Spinal cord (tissue), 10 donors: Measurements from ENCODE around the gene KCNC3. TPM values are rescaled to one million over a fixed set of nuclear protein-coding genes. Genes with fewer than 3 reads are reported as not detected.
"Not testable (repeated sequence)": the region's sequence is repeated elsewhere in the genome, so short reads cannot be mapped to it uniquely, and the experiment has no call there.

Experiments
- DNase-seq, 6 donors: peaks; one replicate each; pipeline versions ENCODE4 v3.0.0 to v3.0.0-alpha.2; 2013 to 2015; ENCODE audit warnings: low spot score in 6 of 6, low read depth in 4 of 6
- H3K27ac ChIP-seq: one replicate; pipeline ENCODE4 v1.5.1; 2013; ENCODE audit warnings: low read depth, low read length, control low read depth
- H3K27me3 ChIP-seq: one replicate; pipeline ENCODE4 v1.6.1; 2013; ENCODE audit warnings: low read length; ENCODE audit not compliant: control insufficient read depth, insufficient read depth
- H3K36me3 ChIP-seq: one replicate; pipeline ENCODE4 v1.6.1; 2013; ENCODE audit warnings: low read length; ENCODE audit not compliant: control insufficient read depth, insufficient read depth
- H3K4me1 ChIP-seq: one replicate; pipeline ENCODE4 v1.6.1; 2013; ENCODE audit warnings: low read length; ENCODE audit not compliant: control insufficient read depth, insufficient read depth
- H3K4me3 ChIP-seq: one replicate; pipeline ENCODE4 v1.5.1; 2013; ENCODE audit warnings: low read depth, low read length, control low read depth
- H3K9me3 ChIP-seq: one replicate; pipeline ENCODE4 v1.6.1; 2013; ENCODE audit warnings: low read length; ENCODE audit not compliant: control insufficient read depth, insufficient read depth
- WGBS: methylation state at CpG from one replicate; pipeline ENCODE4 v1.1.5; 2013; ENCODE audit warnings: missing lambda C conversion rate; ENCODE audit not compliant: insufficient coverage; 5-methylcytosine and 5-hydroxymethylcytosine counted together
- polyA plus RNA-seq, 2 donors: library from polyadenylated mRNA; unstranded; fragments of 120-200 nt; gene quantifications; one replicate each; pipeline ENCODE4 v1.2.1, GENCODE V29; 2013; ENCODE audit not compliant: insufficient read length in 2 of 2
- total RNA-seq, 2 donors: library from RNA; depleted of rRNA in 1 of 2; stranded (reverse); fragments of 120-200 nt in 1 of 2; fragments of >200 nt in 1 of 2; gene quantifications; one replicate each; pipeline versions ENCODE4 v1.2.3 to v1.2.4, GENCODE V29; 2013 to 2014
- donor health status: healthy.

The KCNC3 gene
- total and polyA plus RNA-seq, 4 donors = 4.5 to 48.3 (median 20.6) TPM

GRCh38 chr19:50333737-50334617, 4.8 kb upstream of the KCNC3 start:
- Histone ChIP-seq H3K36me3 (no peaks in the 10 kb centered on the region), H3K27ac (peak overlapping the region; percentile 83), H3K4me3 (peak overlapping the region; percentile 72), H3K9me3 (no peaks in the 10 kb centered on the region), H3K4me1 (peaks cover 46% of the 10 kb centered on the region), H3K27me3 (peaks cover 5% of the 10 kb centered on the region)
- 2% methylated on average over 44 of the region's 54 CpGs for WGBS
- peak in 3 of 6 donors; percentile 86 to 99 (median 96) for DNase-seq

DNA sequence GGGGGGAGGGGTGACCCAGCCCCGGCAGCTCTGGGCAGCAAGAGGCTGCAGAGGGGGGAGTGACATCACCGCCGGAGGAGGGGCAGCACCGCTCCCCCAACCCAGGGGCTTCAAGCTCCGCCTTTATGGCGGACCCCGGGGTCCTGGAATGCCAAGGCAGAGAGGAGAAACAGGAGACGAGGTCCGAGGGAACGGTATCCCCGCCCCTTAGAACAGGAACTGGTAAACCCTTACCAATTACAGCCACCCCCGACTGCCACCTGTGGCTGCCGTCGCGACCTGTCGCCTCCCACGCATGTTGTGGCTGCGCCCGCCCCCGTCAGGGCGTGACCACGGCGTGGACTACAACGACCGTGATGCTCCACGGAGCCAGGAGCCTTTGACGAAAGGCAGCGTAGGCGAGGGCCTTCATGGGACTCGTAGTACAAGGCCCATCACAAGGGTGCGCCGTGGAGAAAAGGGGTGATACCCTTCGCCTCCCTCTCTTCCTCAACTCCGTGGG, 4.1 kb upstream of the KCNC3 start:
- Histone ChIP-seq H3K36me3 (no peaks in the 10 kb centered on the region), H3K27ac (peak overlapping the region; percentile 85), H3K9me3 (no peaks in the 10 kb centered on the region), H3K27me3 (peaks cover 7% of the 10 kb centered on the region), H3K4me1 (peaks cover 48% of the 10 kb centered on the region), H3K4me3 (peak overlapping the region; percentile 72)
- under 1% methylated on average over 32 of the region's 34 CpGs for WGBS
- DNase-seq = peak in 4 of 6 donors; percentile 88 to 99 (median 94)

- Histone ChIP-seq H3K27ac (peak overlapping the region; percentile 85), H3K9me3 (no peaks in the 10 kb centered on the region), H3K4me3 (peak overlapping the region; percentile 72), H3K27me3 (peaks cover 12% of the 10 kb centered on the region), H3K4me1 (peaks cover 54% of the 10 kb centered on the region), H3K36me3 (no peaks in the 10 kb centered on the region)
- DNase-seq = peak in 2 of 6 donors; percentile 17 to 60
- WGBS = 5% methylated on average over 14 of the region's 20 CpGs
These were observed 3.3 kb upstream of the KCNC3 start for GRCh38 chr19:50332244-50333038.

- Histone ChIP-seq H3K4me1 (peaks cover 55% of the 10 kb centered on the region), H3K36me3 (no peaks in the 10 kb centered on the region), H3K27ac (peak overlapping the region; percentile 85), H3K9me3 (no peaks in the 10 kb centered on the region), H3K27me3 (peaks cover 17% of the 10 kb centered on the region), H3K4me3 (peak overlapping the region; percentile 72)
- no peak for DNase-seq
- no CpG with 5 or more reads among the region's 2 CpGs for WGBS
These were observed 2.7 kb upstream of the KCNC3 start for GRCh38 chr19:50331994-50332243.

- peak overlapping the region; percentile 72 for H3K4me3 ChIP-seq
- 12% methylated on average over 8 of the region's 10 CpGs for WGBS
- peak overlapping the region; percentile 85 for H3K27ac ChIP-seq
- no peaks in the 10 kb centered on the region for H3K36me3 ChIP-seq
- no peak for DNase-seq
- peaks cover 22% of the 10 kb centered on the region for H3K27me3 ChIP-seq
- H3K4me1 ChIP-seq = peaks cover 57% of the 10 kb centered on the region
- no peaks in the 10 kb centered on the region for H3K9me3 ChIP-seq
These were observed 2.2 kb upstream of the KCNC3 start for GRCh38 chr19:50331221-50331993.

DNA sequence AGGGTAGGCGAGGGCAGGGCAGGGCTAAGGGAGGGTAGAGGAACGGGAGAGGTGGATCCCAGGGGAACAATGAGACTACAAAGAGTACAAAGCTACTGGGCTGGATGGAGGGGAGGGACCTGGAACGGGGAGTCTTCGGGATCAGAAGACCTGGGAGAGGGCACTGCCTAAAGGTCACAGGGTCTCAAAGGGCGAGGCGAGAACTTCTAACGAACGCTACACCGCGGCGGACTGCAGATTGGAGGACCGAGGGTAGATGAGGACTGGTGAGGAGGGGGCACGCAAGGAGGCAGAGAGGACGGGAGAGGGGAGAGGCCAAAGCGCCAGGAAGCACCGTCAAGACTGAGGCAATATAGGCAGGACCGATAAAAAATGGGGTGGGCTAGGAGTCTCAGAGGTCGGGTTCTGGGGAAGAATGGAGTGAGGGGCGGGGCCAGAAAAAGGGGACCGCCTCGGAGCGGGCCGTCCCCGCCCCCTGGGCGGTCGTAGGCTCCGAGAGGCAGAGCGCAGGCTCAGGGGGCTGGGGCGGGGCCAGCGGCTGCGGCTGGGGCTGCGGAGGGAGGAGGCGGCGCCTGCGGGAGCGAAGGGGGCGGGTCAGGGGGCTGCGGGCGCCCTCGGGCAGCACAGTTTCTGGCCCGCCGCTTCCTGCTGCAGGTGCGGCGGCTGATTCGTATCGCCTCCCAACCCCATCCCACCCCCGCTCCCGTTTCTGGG, 1.3 kb upstream of the KCNC3 start:
- under 1% methylated on average over 44 of the region's 48 CpGs for WGBS
- H3K4me3 ChIP-seq = peak overlapping the region; percentile 36
- H3K27me3 ChIP-seq = peaks cover 28% of the 10 kb centered on the region
- peak overlapping the region; percentile 93 for H3K27ac ChIP-seq
- peak in 5 of 6 donors; percentile 70 to 97 (median 88) for DNase-seq
- no peaks in the 10 kb centered on the region for H3K36me3 ChIP-seq
- H3K4me1 ChIP-seq = peaks cover 65% of the 10 kb centered on the region
- H3K9me3 ChIP-seq = no peaks in the 10 kb centered on the region

GRCh38 chr19:50329926-50330294, 733 bp upstream of the KCNC3 start:
- 12% methylated on average over 7 of the region's 18 CpGs for WGBS
- not testable (repeated sequence) for DNase-seq, H3K36me3 ChIP-seq, H3K9me3 ChIP-seq
- Histone ChIP-seq H3K4me1 (peaks cover 71% of the 10 kb centered on the region), H3K27me3 (peaks cover 28% of the 10 kb centered on the region), H3K27ac (peak overlapping the region; percentile 93), H3K4me3 (peak overlapping the region; percentile 36)

GRCh38 chr19:50328873-50329145, 368 bp downstream of the KCNC3 start:
- no peak overlapping the region for H3K27ac ChIP-seq
- H3K4me3 ChIP-seq = no peak overlapping the region
- peaks cover 6% of the 10 kb centered on the region for H3K36me3 ChIP-seq
- no peak for DNase-seq
- peaks cover 74% of the 10 kb centered on the region for H3K4me1 ChIP-seq
- WGBS = 0% methylated on average over 21 of the region's 40 CpGs
- H3K27me3 ChIP-seq = peaks cover 28% of the 10 kb centered on the region
- H3K9me3 ChIP-seq = no peaks in the 10 kb centered on the region
